ENCODE results near the gene TBCK.

The TBCK gene

DNA sequence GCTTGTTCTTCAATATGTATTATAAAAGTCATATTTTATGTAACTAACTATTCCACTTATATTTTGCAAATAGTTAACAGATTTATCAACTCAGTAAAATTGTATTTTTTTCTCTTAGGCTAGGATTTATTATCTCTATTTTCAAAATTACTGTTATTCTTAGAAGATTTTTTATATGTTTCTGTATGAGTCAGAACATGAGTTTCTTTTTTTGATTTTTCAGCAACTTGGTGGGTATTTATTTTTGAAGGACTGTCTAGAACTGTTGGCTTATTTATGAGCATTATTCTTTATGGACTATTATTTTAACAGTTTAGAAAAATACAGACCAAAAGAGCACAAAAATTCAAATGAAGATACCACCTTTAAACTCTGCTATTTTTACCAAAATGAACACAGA is 7.1 kb upstream of the TBCK start:
- TF ChIP-seq FOXP2 (optimal IDR thresholded peaks at IDR 0.05; ENCODE audit: borderline replicate concordance, extremely low read depth, extremely low read length, insufficient read depth): no peak
- no peak for TF ChIP-seq TAF1 (IDR thresholded peaks at IDR 0.05; ENCODE audit: borderline replicate concordance, insufficient read depth, low read length)
- no peak for TF ChIP-seq POLR2AphosphoS5 (IDR thresholded peaks at IDR 0.05; ENCODE audit: low read depth, low read length)
- TF ChIP-seq SIN3A (IDR thresholded peaks at IDR 0.05; ENCODE audit: borderline replicate concordance, insufficient read depth, low read length): no peak
- TF ChIP-seq, protein P1, sequence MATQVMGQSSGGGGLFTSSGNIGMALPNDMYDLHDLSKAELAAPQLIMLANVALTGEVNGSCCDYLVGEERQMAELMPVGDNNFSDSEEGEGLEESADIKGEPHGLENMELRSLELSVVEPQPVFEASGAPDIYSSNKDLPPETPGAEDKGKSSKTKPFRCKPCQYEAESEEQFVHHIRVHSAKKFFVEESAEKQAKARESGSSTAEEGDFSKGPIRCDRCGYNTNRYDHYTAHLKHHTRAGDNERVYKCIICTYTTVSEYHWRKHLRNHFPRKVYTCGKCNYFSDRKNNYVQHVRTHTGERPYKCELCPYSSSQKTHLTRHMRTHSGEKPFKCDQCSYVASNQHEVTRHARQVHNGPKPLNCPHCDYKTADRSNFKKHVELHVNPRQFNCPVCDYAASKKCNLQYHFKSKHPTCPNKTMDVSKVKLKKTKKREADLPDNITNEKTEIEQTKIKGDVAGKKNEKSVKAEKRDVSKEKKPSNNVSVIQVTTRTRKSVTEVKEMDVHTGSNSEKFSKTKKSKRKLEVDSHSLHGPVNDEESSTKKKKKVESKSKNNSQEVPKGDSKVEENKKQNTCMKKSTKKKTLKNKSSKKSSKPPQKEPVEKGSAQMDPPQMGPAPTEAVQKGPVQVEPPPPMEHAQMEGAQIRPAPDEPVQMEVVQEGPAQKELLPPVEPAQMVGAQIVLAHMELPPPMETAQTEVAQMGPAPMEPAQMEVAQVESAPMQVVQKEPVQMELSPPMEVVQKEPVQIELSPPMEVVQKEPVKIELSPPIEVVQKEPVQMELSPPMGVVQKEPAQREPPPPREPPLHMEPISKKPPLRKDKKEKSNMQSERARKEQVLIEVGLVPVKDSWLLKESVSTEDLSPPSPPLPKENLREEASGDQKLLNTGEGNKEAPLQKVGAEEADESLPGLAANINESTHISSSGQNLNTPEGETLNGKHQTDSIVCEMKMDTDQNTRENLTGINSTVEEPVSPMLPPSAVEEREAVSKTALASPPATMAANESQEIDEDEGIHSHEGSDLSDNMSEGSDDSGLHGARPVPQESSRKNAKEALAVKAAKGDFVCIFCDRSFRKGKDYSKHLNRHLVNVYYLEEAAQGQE (IDR thresholded peaks at IDR 0.05; ENCODE audit: insufficient read depth in 1 of 2, low read depth in 2 of 2, low read length in 2 of 2): no peak

DNA sequence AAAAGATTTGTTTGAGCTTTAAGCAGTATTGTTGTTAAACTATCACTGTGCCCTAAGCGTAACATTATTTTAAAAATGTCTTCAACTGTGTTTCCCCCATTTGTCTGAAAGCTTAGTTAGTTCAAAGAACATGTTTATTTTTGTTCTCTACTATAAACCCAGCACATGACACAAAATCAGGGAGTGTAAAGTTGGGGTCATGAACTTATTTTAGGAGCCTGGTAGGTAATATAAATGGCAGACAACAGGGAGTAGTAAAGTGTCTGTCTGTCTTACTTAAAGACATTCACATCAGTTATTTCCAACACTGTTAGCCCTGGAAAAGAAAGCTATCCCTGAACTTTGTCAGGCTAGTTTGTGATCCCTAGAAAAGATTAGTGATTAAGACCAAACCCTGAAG is 4.2 kb upstream of the TBCK start:
- TF ChIP-seq, protein P1 (IDR thresholded peaks at IDR 0.05; ENCODE audit: insufficient read depth in 1 of 2, low read depth in 2 of 2, low read length in 2 of 2): no peak
- TF ChIP-seq TAF1 (IDR thresholded peaks at IDR 0.05; ENCODE audit: borderline replicate concordance, insufficient read depth, low read length): no peak
- TF ChIP-seq FOXP2 (optimal IDR thresholded peaks at IDR 0.05; ENCODE audit: borderline replicate concordance, extremely low read depth, extremely low read length, insufficient read depth): no peak
- TF ChIP-seq POLR2AphosphoS5 (IDR thresholded peaks at IDR 0.05; ENCODE audit: low read depth, low read length): no peak
- TF ChIP-seq SIN3A (IDR thresholded peaks at IDR 0.05; ENCODE audit: borderline replicate concordance, insufficient read depth, low read length): no peak

DNA sequence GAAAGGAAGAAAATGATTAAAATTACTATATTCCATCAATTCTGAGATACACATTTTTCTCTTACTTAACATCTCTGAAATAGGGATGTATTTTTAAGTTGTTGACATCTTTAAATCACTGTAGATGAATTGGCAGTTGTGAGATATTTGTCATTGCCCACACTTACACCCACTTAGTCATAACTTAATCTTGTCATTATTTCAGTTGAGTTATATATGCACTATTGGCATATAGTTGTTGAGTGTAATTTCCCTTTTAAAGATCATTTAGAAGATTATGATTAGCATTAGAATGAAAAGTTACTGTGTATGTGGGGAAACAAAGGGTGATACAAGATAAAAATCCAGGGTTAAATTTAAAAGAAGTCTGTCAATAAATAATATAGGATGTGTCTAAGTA is 2.5 kb upstream of the TBCK start:
- TF ChIP-seq POLR2AphosphoS5 (IDR thresholded peaks at IDR 0.05; ENCODE audit: low read depth, low read length) (no peak), TAF1 (IDR thresholded peaks at IDR 0.05; ENCODE audit: borderline replicate concordance, insufficient read depth, low read length) (no peak), SIN3A (IDR thresholded peaks at IDR 0.05; ENCODE audit: borderline replicate concordance, insufficient read depth, low read length) (no peak), FOXP2 (optimal IDR thresholded peaks at IDR 0.05; ENCODE audit: borderline replicate concordance, extremely low read depth, extremely low read length, insufficient read depth) (no peak)
- TF ChIP-seq, protein P1 (IDR thresholded peaks at IDR 0.05; ENCODE audit: insufficient read depth in 1 of 2, low read depth in 2 of 2, low read length in 2 of 2): no peak

DNA sequence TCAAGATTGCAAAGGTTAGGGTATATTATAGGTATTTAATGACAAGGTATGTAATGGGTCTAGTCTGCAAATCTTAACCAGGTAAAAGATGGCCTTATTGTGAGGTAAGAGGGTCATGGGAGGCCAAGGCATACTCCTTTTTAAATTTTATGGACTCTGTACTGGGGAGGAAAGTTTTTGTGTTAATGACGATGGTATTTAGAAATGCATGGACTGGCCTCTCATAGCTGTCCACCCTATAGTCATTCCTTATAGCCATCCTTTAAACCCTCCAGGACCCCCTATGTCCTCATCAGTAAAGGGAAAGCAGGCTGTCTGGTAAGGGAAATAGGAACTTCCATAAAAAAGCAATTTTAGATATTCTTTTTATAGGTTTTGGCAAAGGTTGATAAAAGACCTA is 1.8 kb upstream of the TBCK start:
- no peak for TF ChIP-seq POLR2AphosphoS5 (IDR thresholded peaks at IDR 0.05; ENCODE audit: low read depth, low read length)
- TF ChIP-seq, protein P1 (IDR thresholded peaks at IDR 0.05; ENCODE audit: insufficient read depth in 1 of 2, low read depth in 2 of 2, low read length in 2 of 2): no peak
- TF ChIP-seq TAF1 (IDR thresholded peaks at IDR 0.05; ENCODE audit: borderline replicate concordance, insufficient read depth, low read length): no peak
- TF ChIP-seq SIN3A (IDR thresholded peaks at IDR 0.05; ENCODE audit: borderline replicate concordance, insufficient read depth, low read length): no peak
- no peak for TF ChIP-seq FOXP2 (optimal IDR thresholded peaks at IDR 0.05; ENCODE audit: borderline replicate concordance, extremely low read depth, extremely low read length, insufficient read depth)
